ENCODE results near the gene SPIN1. TPM values are rescaled to one million over a fixed set of nuclear protein-coding genes. Genes with fewer than 3 reads are reported as not detected.

SPIN1 gene
- total and polyA plus RNA-seq, 2 of the 8 experiments (the other 6 are each of a cell fraction or from before 2014, with no cell fraction given) = 69.9 to 139 TPM

DNA sequence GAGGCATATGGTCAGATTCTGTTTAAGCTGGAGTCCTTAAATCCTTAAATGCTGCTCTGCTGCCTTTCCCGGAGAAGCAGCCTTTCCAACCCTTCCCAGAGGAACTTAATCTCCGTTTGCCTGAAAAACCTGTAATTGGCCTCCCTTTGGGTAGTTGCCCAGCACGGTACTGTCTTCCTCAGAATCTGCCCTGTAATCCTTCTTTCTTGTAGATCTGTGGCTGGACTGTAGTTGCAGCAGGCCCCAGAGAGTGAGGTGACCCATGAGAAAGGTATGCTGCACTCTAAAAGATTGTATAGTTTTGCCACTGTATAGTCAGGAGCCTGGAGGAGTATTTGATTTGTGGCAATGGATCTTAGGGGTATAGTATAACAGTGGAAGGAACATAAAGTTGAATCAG, 11.7 kb downstream of the SPIN1 start:
- H2BK5ac ChIP-seq (ENCODE audit: low read depth, low read length) = peak overlapping the region; percentile 35; the same call in 1 of the 2 replicates
- H4K8ac ChIP-seq (ENCODE audit: extremely low read depth, insufficient read depth, low read length) = no peak overlapping the region
- H3K9ac ChIP-seq (replicated peaks in 1 of 4; ENCODE audit: extremely low read depth in 1 of 4, low read depth in 3 of 4, low read length in 3 of 4) = no peak overlapping the region
- H3K4me1 ChIP-seq (replicated peaks in 1 of 4; ENCODE audit: control insufficient read depth in 3 of 4, insufficient read depth in 4 of 4, low read length in 3 of 4) = peaks cover 2 to 5% (median 4%) of the 10 kb centered on the region in 4 experiments; a peak in 4 of 7 replicates
- peaks cover 18 to 20% of the 10 kb centered on the region in 2 experiments for H4K20me1 ChIP-seq (replicated peaks in 1 of 2; ENCODE audit: control insufficient read depth in 1 of 2, insufficient read depth in 2 of 2, low read length in 2 of 2)
- H3K18ac ChIP-seq (ENCODE audit: extremely low read depth, low read length) = no peak overlapping the region
- no peak overlapping the region for H3K27ac ChIP-seq (ENCODE audit: low read depth, low read length)
- peaks cover 0 to 6% (median 2%) of the 10 kb centered on the region in 4 experiments; a peak in 4 of 8 replicates for H3K36me3 ChIP-seq (ENCODE audit: control insufficient read depth in 2 of 4, insufficient read depth in 4 of 4, low read length in 3 of 4)
- CTCF ChIA-PET (ENCODE audit: partially characterized antibody) = interaction anchor here (0.6 kb wide), 3 partner anchors 62 to 114 kb away, joined by 3 to 4 read pairs (median 3); no protein-coding TSS in a partner anchor
- no peaks in the 10 kb centered on the region for H3K27me3 ChIP-seq (replicated peaks in 1 of 4; ENCODE audit: control insufficient read depth in 3 of 4, extremely low read depth in 1 of 4, insufficient read depth in 3 of 4, low read length in 3 of 4)
- no peaks in the 10 kb centered on the region for H3K9me3 ChIP-seq (ENCODE audit: insufficient read depth in 2 of 2, low read depth in 1 of 2, low read length in 1 of 2)
- H3K4me3 ChIP-seq (ENCODE audit: extremely low read depth in 1 of 4, insufficient read depth in 2 of 4, low read depth in 3 of 4, low read length in 4 of 4) = no peak overlapping the region
- no peak overlapping the region for H3K4me2 ChIP-seq (ENCODE audit: insufficient read depth in 1 of 2, low read depth in 2 of 2, low read length in 2 of 2)
- H2AFZ ChIP-seq (ENCODE audit: low read length) = no peak overlapping the region
- no peak overlapping the region for H2BK15ac ChIP-seq (ENCODE audit: low read length)
- no peak overlapping the region for H3K14ac ChIP-seq (ENCODE audit: insufficient read length)
- H2BK120ac ChIP-seq (replicated peaks; ENCODE audit: low read depth, low read length) = no peak overlapping the region
- no peak overlapping the region for H4K5ac ChIP-seq (ENCODE audit: insufficient read length, low read depth, low read length)
- H4K91ac ChIP-seq (replicated peaks; ENCODE audit: insufficient read length, low read length) = no peak overlapping the region
- POLR2A ChIA-PET (ENCODE audit: partially characterized antibody) = interaction anchor here (0.6 to 1.7 kb wide), 4 partner anchors 10 to 141 kb away, joined by 3 to 5 read pairs (median 4); no protein-coding TSS in a partner anchor
- H3K4ac ChIP-seq (replicated peaks; ENCODE audit: insufficient read length, low read depth, low read length) = no peak overlapping the region
- FAIRE-seq = no peak
- no peaks in the 10 kb centered on the region for H3K23me2 ChIP-seq (ENCODE audit: low read depth, low read length)
- peaks cover 68 to 99% of the 10 kb centered on the region in 2 experiments for H3K79me2 ChIP-seq (ENCODE audit: control insufficient read depth in 1 of 2, insufficient read depth in 2 of 2, low read length in 2 of 2)
- TF ChIP-seq CTBP2 (IDR thresholded peaks at IDR 0.05; ENCODE audit: borderline replicate concordance, insufficient read depth, insufficient read length, low read length) (no peak), ZNF274 (IDR thresholded peaks at IDR 0.05; ENCODE audit: borderline replicate concordance, extremely low read depth, low read length) (no peak), YY1 (IDR thresholded peaks at IDR 0.05; ENCODE audit: low read depth, low read length) (no peak), NANOG (IDR thresholded peaks at IDR 0.05; ENCODE audit: insufficient read depth, low read depth, low read length, poor library complexity, severe bottlenecking) (no peak), TEAD4 (IDR thresholded peaks at IDR 0.05; ENCODE audit: low read depth, low read length) (no peak), SRF (IDR thresholded peaks at IDR 0.05; ENCODE audit: low read depth, low read length) (no peak), RXRA (IDR thresholded peaks at IDR 0.05; ENCODE audit: insufficient read depth, low read depth, low read length) (no peak), SIN3A (conservative IDR thresholded peaks at IDR 0.05 in 1 of 2, IDR thresholded peaks at IDR 0.05 in 1 of 2; ENCODE audit: low read depth in 1 of 2, low read length in 2 of 2) (no peak), POLR2AphosphoS5 (IDR thresholded peaks at IDR 0.05; ENCODE audit: low read depth, low read length) (no peak), BRCA1 (IDR thresholded peaks at IDR 0.05; ENCODE audit: low read depth, low read length) (no peak), PHF8 (conservative IDR thresholded peaks at IDR 0.05; ENCODE audit: low read depth, low read length) (no peak), KDM1A (IDR thresholded peaks at IDR 0.05; ENCODE audit: borderline replicate concordance, low read length) (no peak)
- TF ChIP-seq, protein P1, sequence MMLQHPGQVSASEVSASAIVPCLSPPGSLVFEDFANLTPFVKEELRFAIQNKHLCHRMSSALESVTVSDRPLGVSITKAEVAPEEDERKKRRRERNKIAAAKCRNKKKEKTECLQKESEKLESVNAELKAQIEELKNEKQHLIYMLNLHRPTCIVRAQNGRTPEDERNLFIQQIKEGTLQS (IDR thresholded peaks at IDR 0.05; ENCODE audit: insufficient read depth, low read depth, low read length) = no peak
- no peak overlapping the region for H2BK20ac ChIP-seq (ENCODE audit: low read length)
- DNase-seq (ENCODE audit: low read depth in 1 of 2, low spot score in 2 of 2) = peak in 1 of 2 experiments; percentile 30
- no peak overlapping the region for H3K23ac ChIP-seq (ENCODE audit: insufficient read length)
- H2BK12ac ChIP-seq (ENCODE audit: low read depth, low read length) = no peak overlapping the region
- no peak overlapping the region for H2AK5ac ChIP-seq (ENCODE audit: low read depth, low read length)
- H3K56ac ChIP-seq (replicated peaks; ENCODE audit: insufficient read length, low read depth, low read length) = no peak overlapping the region
- peaks cover 8% of the 10 kb centered on the region for H3K79me1 ChIP-seq (ENCODE audit: low read depth, low read length)
- WGBS, 2 experiments (ENCODE audit: extremely low coverage in 1 of 2, insufficient coverage in 1 of 2, insufficient read length in 1 of 2, insufficient replicate concordance in 2 of 2, low coverage in 1 of 2, low lambda C conversion rate in 2 of 2, missing lambda C conversion rate in 1 of 2) = 82% methylated on average over 3 of the region's 3 CpGs; no CpG with 5 or more reads in 1 of the 2 experiments
